PFSK-1 (cell line): ENCODE measurements around the gene PFKFB3.

Experiments used
- FOXP2 ChIP-seq: optimal IDR thresholded peaks from 2 replicates; pipeline ENCODE3; 2011; ENCODE audit warnings: borderline replicate concordance, control low read depth, inconsistent platforms; ENCODE audit not compliant: insufficient read depth; ENCODE audit errors: extremely low read length, extremely low read depth
- POLR2AphosphoS5 ChIP-seq: IDR thresholded peaks from 2 replicates; pipeline ENCODE4 v1.6.1; 2012; ENCODE audit warnings: low read depth, mild to moderate bottlenecking, control low read depth, low read length, moderate library complexity
- SIN3A ChIP-seq: IDR thresholded peaks from 2 replicates; pipeline ENCODE4 v1.6.1; 2012; ENCODE audit warnings: mild to moderate bottlenecking, low read length, moderate library complexity, borderline replicate concordance; ENCODE audit not compliant: insufficient read depth
- TAF1 ChIP-seq: IDR thresholded peaks from 2 replicates; pipeline ENCODE4 v1.6.1; 2012; ENCODE audit warnings: low read length, control low read depth, borderline replicate concordance; ENCODE audit not compliant: insufficient read depth
- TF ChIP-seq, protein P1 (sequence below), 2 experiments: IDR thresholded peaks; 2 replicates each; pipeline versions ENCODE4 v1.6.1 to v1.8.0; 2011 to 2012; ENCODE audit warnings: low read depth in 2 of 2, low read length in 2 of 2, control low read depth in 1 of 2, inconsistent platforms in 1 of 2, mild to moderate bottlenecking in 1 of 2, moderate library complexity in 1 of 2; ENCODE audit not compliant: insufficient read depth in 1 of 2

Gene PFKFB3

DNA sequence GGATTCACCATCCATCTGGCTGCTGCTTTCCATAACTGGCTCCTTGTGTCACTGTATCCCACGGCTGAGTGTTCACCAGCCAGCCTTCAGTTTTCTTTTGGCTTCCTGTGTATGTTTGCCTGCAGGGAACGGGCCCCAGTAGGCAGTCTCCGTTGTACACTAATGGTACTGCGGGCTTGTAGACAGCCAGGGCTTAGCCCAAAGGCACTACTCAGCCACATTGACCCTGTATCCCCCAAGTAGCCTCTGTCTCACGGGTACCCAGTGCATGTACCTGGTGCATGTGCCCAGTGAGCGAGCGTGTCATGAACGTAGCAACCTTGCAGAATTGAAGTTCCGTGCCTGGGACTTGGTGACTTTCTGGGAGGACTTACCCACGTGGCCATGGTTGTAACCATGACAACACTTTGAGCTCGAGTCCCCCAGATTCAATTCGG is 6.1 kb downstream of the PFKFB3 start:
- TF ChIP-seq TAF1 = no peak
- no peak for TF ChIP-seq FOXP2
- TF ChIP-seq, protein P1, sequence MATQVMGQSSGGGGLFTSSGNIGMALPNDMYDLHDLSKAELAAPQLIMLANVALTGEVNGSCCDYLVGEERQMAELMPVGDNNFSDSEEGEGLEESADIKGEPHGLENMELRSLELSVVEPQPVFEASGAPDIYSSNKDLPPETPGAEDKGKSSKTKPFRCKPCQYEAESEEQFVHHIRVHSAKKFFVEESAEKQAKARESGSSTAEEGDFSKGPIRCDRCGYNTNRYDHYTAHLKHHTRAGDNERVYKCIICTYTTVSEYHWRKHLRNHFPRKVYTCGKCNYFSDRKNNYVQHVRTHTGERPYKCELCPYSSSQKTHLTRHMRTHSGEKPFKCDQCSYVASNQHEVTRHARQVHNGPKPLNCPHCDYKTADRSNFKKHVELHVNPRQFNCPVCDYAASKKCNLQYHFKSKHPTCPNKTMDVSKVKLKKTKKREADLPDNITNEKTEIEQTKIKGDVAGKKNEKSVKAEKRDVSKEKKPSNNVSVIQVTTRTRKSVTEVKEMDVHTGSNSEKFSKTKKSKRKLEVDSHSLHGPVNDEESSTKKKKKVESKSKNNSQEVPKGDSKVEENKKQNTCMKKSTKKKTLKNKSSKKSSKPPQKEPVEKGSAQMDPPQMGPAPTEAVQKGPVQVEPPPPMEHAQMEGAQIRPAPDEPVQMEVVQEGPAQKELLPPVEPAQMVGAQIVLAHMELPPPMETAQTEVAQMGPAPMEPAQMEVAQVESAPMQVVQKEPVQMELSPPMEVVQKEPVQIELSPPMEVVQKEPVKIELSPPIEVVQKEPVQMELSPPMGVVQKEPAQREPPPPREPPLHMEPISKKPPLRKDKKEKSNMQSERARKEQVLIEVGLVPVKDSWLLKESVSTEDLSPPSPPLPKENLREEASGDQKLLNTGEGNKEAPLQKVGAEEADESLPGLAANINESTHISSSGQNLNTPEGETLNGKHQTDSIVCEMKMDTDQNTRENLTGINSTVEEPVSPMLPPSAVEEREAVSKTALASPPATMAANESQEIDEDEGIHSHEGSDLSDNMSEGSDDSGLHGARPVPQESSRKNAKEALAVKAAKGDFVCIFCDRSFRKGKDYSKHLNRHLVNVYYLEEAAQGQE (IDR thresholded peaks at IDR 0.05; ENCODE audit: insufficient read depth in 1 of 2, low read depth in 2 of 2, low read length in 2 of 2) = no peak
- no peak for TF ChIP-seq SIN3A
- TF ChIP-seq POLR2AphosphoS5 = no peak

DNA sequence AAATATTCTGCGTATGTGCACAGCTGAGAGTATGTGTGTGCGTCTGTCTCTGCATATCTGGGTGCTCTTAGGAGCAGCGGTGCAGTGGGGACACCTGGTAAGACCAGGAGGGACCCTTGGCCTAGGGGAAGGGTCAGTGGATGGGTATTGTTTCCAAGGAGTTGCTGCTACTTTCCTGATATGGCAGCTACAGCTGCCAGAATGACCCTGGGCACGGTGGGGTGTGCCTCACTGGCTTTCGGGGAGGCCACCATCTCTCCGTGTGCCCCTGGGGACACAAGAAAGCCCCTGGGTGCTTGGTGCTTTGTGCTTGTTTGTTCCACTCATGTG is 8.6 kb downstream of the PFKFB3 start:
- TF ChIP-seq POLR2AphosphoS5 (no peak), FOXP2 (no peak), SIN3A (no peak), TAF1 (no peak)
- TF ChIP-seq, protein P1 (IDR thresholded peaks at IDR 0.05; ENCODE audit: insufficient read depth in 1 of 2, low read depth in 2 of 2, low read length in 2 of 2) = no peak

DNA sequence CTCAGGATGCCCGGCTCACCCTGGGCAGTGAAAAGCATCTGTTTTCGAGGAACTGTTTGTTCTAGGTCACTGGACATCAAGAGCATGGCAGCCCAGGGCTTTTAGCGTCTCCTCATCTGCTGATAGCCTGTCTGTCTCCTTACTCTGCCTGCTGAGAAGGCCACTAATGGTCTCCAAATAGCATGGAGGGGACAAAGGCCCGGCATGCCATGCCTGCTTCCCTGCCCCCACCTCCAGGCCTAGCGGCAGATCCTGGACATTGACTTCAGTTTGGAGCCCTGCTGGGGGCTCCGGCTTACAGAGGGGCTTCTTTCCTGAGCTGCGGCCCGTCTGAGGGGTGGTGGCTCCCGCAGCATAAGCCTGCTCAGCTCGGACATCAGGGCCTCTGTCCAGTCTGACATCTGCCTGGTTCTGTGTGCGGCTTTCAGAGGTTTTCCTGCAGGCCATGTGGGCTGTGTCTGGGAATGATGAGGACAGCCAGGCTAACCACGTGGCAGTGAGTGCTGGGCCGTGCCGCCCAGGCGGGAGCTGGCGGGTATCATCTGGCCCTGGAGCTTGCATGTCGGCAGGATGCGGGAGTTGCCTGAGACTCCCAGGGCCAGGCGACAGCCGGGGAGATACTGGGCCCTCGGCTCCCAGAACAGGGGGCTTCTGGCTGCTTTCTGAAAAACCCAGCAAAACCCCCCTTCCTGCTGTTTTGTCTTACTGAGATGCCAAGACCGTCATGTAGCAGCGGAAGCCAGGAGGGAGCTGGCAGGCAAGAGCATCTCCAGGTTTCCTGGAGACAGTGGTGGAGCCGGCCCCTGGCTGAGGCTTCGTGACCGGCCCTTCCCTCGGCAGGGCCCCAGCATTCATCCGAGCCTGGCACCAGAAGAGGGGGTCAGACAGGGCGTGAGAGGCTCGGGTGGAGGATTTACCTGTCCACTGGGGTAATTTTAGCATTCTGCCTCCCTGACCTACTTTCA is 9.2 kb downstream of the PFKFB3 start:
- TF ChIP-seq FOXP2 = no peak

DNA sequence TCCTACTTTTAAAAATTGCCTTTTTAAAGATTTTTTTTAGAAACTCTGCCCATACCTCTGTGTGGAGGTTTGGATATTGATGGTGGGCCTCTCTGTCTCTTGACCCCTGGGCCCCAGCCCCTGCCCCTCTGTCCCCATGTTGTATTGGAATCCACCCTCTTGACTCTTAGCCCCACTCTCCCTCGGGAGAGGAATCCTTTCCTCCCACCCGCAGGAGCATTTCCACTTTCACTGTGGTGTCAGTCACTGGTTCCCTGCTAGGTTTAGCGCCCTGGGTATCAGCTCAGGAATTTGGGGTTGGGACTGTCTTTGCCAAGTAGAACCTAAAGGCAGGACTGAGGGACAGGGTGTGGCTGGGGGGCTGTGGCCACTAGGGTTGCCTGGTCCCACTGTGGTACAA is 10.1 kb downstream of the PFKFB3 start:
- TF ChIP-seq SIN3A (no peak), TAF1 (no peak), FOXP2 (no peak), POLR2AphosphoS5 (no peak)
- TF ChIP-seq, protein P1 (IDR thresholded peaks at IDR 0.05; ENCODE audit: insufficient read depth in 1 of 2, low read depth in 2 of 2, low read length in 2 of 2) = no peak

DNA sequence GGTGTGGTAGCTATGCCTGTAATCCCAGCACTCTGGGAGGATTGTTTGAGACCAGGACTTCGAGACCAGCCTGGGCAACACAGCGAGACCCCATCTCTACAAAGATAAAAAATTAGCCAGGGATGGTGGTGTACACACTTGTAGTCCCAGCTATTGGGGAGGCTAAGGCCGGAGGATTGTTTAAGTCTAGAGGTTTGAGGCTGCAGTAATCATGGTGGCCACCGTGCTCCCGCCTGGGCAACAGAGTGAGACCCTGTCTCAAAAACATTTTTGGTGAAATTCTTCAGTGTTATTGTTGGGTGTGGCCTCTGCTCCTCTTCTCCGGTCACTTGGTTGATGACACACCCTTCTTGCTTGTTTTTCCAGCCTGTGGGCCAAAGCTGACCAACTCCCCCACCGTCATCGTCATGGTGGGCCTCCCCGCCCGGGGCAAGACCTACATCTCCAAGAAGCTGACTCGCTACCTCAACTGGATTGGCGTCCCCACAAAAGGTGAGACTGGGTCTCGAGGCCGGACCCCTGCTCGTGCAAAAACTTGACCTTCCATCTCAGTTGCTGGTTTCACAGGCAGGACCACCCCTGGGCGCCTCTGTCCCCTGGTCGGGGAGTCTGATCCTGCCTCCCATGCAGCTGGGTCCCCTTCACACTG is 10.6 kb downstream of the PFKFB3 start:
- no peak for TF ChIP-seq FOXP2
- TF ChIP-seq, protein P1 (IDR thresholded peaks at IDR 0.05; ENCODE audit: insufficient read depth in 1 of 2, low read depth in 2 of 2, low read length in 2 of 2) = no peak
- no peak for TF ChIP-seq POLR2AphosphoS5
- no peak for TF ChIP-seq TAF1
- TF ChIP-seq SIN3A = no peak
